ENCODE measurements around the gene PTCD2. TPM values are rescaled to one million over a fixed set of nuclear protein-coding genes. Genes with fewer than 3 reads are reported as not detected.
"Not testable (repeated sequence)": the region's sequence is repeated elsewhere in the genome, so short reads cannot be mapped to it uniquely, and the experiment has no call there.

PTCD2 gene
- total RNA-seq, 1 experiment from 2014 or later = 15.9 TPM

- DNase-seq (ENCODE audit: low read depth) = no peak
Measured at GRCh38 chr5:72296256-72296655, 23.9 kb upstream of the PTCD2 start.

- DNase-seq (ENCODE audit: low read depth) = not testable (repeated sequence)
Measured at GRCh38 chr5:72298136-72298535, 22.0 kb upstream of the PTCD2 start.

- DNase-seq (ENCODE audit: low read depth) = no peak
Measured at GRCh38 chr5:72298711-72299110, 21.5 kb upstream of the PTCD2 start.

GRCh38 chr5:72300590-72301339, 19.4 kb upstream of the PTCD2 start:
- no peak for DNase-seq (ENCODE audit: low read depth)

- DNase-seq (ENCODE audit: low read depth) = no peak
Measured at GRCh38 chr5:72301557-72301956, 18.6 kb upstream of the PTCD2 start.

GRCh38 chr5:72302171-72302570, 18.0 kb upstream of the PTCD2 start:
- no peak for DNase-seq (ENCODE audit: low read depth)

- DNase-seq (ENCODE audit: low read depth) = no peak
Measured at GRCh38 chr5:72305194-72306142, 14.7 kb upstream of the PTCD2 start.

- no peak for DNase-seq (ENCODE audit: low read depth)
Measured at GRCh38 chr5:72307573-72307967, 12.6 kb upstream of the PTCD2 start.

GRCh38 chr5:72307968-72308852, 12.0 kb upstream of the PTCD2 start:
- peak; percentile 99 for DNase-seq (ENCODE audit: low read depth)

GRCh38 chr5:72308853-72309191, 11.4 kb upstream of the PTCD2 start:
- no peak for DNase-seq (ENCODE audit: low read depth)

GRCh38 chr5:72313141-72313540, 7.0 kb upstream of the PTCD2 start:
- no peak for DNase-seq (ENCODE audit: low read depth)

GRCh38 chr5:72314571-72315172, 5.5 kb upstream of the PTCD2 start:
- peak; percentile 43 for DNase-seq (ENCODE audit: low read depth)

- peak; percentile 32 for DNase-seq (ENCODE audit: low read depth)
Measured at GRCh38 chr5:72319435-72319975, 668 bp upstream of the PTCD2 start.

- DNase-seq (ENCODE audit: low read depth) = peak; percentile 51
Measured at GRCh38 chr5:72324189-72324825, 4.1 kb downstream of the PTCD2 start.

- peak; percentile 63 for DNase-seq (ENCODE audit: low read depth)
Measured at GRCh38 chr5:72325566-72326305, 5.6 kb downstream of the PTCD2 start.

GRCh38 chr5:72326306-72326649, 6.1 kb downstream of the PTCD2 start:
- DNase-seq (ENCODE audit: low read depth) = no peak

- DNase-seq (ENCODE audit: low read depth) = peak; percentile 55
Measured at GRCh38 chr5:72328172-72328571, 8.0 kb downstream of the PTCD2 start.

- no peak for DNase-seq (ENCODE audit: low read depth)
Measured at GRCh38 chr5:72330712-72331111, 10.5 kb downstream of the PTCD2 start.

GRCh38 chr5:72337159-72337558, 17.0 kb downstream of the PTCD2 start:
- no peak for DNase-seq (ENCODE audit: low read depth)

GRCh38 chr5:72338689-72339209, 18.6 kb downstream of the PTCD2 start:
- DNase-seq (ENCODE audit: low read depth) = no peak
